GM12872 (cell line): ENCODE results near the gene ING1.

ENCODE experiments used
- CTCF ChIP-seq: IDR thresholded peaks from 3 replicates; pipeline ENCODE4 v1.5.1; 2011; ENCODE audit warnings: low read depth, mild to moderate bottlenecking, low read length, moderate library complexity; ENCODE audit not compliant: insufficient read depth

The ING1 gene

GRCh38 chr13:110677731-110678545, 35.6 kb upstream of the ING1 start:
- no peak for TF ChIP-seq CTCF

GRCh38 chr13:110680852-110681251, 32.6 kb upstream of the ING1 start:
- TF ChIP-seq CTCF, result peak; percentile 63

GRCh38 chr13:110681868-110682550, 31.5 kb upstream of the ING1 start:
- no peak for TF ChIP-seq CTCF

GRCh38 chr13:110682746-110683145, 30.8 kb upstream of the ING1 start:
- TF ChIP-seq CTCF, result no peak

GRCh38 chr13:110683203-110683883, 30.2 kb upstream of the ING1 start:
- TF ChIP-seq CTCF, result no peak

GRCh38 chr13:110683921-110684320, 29.6 kb upstream of the ING1 start:
- TF ChIP-seq CTCF, result no peak

GRCh38 chr13:110684388-110685056, 29.0 kb upstream of the ING1 start:
- no peak for TF ChIP-seq CTCF
